Activated CD8-positive, alpha-beta memory T cell treated with anti-CD3 and anti-CD28 coated beads for 48 hours (primary cell): Measurements from ENCODE around the gene KAZN.

Experiments
- DNase-seq, 3 experiments: peaks; one replicate each; pipeline ENCODE4 v3.0.0-alpha.2; 2020; ENCODE audit warnings: low read depth in 2 of 3, low spot score in 2 of 3

The KAZN gene

GRCh38 chr1:14877224-14877623 is 278.7 kb downstream of the KAZN start:
- DNase-seq = no peak

- DNase-seq = no peak
Observed at GRCh38 chr1:14878124-14878523, 279.6 kb downstream of the KAZN start.

GRCh38 chr1:14878951-14879350 is 280.5 kb downstream of the KAZN start:
- no peak for DNase-seq

GRCh38 chr1:14880456-14881316 is 282.2 kb downstream of the KAZN start:
- DNase-seq = no peak

- no peak for DNase-seq
Observed at GRCh38 chr1:14881775-14882672, 283.5 kb downstream of the KAZN start.

GRCh38 chr1:14884614-14885175 is 286.2 kb downstream of the KAZN start:
- DNase-seq = no peak

GRCh38 chr1:14887044-14887566 is 288.6 kb downstream of the KAZN start:
- DNase-seq = no peak

- DNase-seq = no peak
Observed at GRCh38 chr1:14887764-14888350, 289.4 kb downstream of the KAZN start.

- DNase-seq = no peak
Observed at GRCh38 chr1:14888374-14888773, 289.9 kb downstream of the KAZN start.

GRCh38 chr1:14889825-14890440 is 291.4 kb downstream of the KAZN start:
- DNase-seq = no peak

- no peak for DNase-seq
Observed at GRCh38 chr1:14891991-14892390, 293.5 kb downstream of the KAZN start.

GRCh38 chr1:14894811-14895560 is 296.5 kb downstream of the KAZN start:
- DNase-seq = no peak

GRCh38 chr1:14895727-14896126 is 297.2 kb downstream of the KAZN start:
- DNase-seq = no peak

- DNase-seq = no peak
Observed at GRCh38 chr1:14896381-14897079, 298.0 kb downstream of the KAZN start.

GRCh38 chr1:14897080-14897449 is 298.6 kb downstream of the KAZN start:
- no peak for DNase-seq

GRCh38 chr1:14897547-14897946 is 299.1 kb downstream of the KAZN start:
- DNase-seq = no peak

GRCh38 chr1:14897997-14898645 is 299.6 kb downstream of the KAZN start:
- no peak for DNase-seq

GRCh38 chr1:14899686-14900085 is 301.2 kb downstream of the KAZN start:
- no peak for DNase-seq

GRCh38 chr1:14901371-14901954 is 303.0 kb downstream of the KAZN start:
- no peak for DNase-seq
